Suppressor macrophage (primary cell): ENCODE measurements around the gene PRPS1.
"Not testable (repeated sequence)": the region's sequence is repeated elsewhere in the genome, so short reads cannot be mapped to it uniquely, and the experiment has no call there.

ENCODE experiments used
- DNase-seq, 4 experiments: peaks; one replicate each; pipeline ENCODE4 v3.0.0-alpha.2; 2020 to 2022

The PRPS1 gene

DNA sequence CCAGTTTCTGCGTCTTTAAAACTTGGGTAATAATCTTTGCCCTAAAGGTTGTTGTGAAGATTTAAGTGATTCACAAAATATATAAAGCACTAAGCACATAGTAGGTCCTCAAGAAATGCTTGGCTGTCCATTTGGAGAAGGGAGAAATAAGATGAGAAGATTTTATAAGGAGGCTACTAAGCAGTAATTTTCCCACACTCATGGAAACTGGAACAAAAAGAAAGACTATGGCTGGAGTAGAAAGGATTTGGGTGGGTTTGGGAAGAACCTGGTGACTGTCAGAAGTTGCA is 47.0 kb downstream of the PRPS1 start:
- DNase-seq, result no peak

DNA sequence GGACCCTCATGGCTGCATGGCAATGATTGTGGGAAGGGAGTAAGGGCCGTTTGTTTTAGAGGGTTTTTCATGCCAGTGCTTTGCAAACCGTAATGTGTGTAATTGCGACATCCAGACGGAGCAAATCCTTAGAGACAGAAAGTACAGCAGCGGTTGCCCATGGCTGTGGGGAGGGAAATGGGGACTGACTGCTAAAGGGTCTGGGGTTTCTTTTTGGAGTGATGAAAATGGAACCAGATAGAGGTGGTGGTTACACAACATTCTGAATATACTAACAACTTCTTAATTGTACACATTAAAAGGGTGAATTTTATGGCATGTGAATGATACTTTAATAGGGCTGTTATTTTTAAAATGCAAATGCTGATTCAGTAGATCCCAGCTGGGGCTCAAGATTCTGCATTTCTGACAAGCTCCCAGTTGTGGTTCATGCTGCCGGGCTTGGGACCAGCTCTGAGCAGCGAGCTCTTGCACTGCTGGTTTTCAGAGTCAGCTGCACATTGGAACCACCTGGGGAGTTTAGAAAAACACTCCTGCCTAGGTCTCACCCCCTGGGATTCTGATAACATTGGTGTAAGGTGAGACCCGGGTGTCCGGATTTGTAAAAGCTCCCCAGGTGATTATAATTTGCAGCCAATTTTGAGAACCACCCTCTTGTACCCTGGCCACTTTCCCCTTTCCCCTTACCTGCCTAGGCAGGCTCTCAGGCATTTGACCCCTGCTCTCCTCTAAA is 47.7 kb downstream of the PRPS1 start:
- DNase-seq, result peak; percentile 35 to 57 (median 53)

DNA sequence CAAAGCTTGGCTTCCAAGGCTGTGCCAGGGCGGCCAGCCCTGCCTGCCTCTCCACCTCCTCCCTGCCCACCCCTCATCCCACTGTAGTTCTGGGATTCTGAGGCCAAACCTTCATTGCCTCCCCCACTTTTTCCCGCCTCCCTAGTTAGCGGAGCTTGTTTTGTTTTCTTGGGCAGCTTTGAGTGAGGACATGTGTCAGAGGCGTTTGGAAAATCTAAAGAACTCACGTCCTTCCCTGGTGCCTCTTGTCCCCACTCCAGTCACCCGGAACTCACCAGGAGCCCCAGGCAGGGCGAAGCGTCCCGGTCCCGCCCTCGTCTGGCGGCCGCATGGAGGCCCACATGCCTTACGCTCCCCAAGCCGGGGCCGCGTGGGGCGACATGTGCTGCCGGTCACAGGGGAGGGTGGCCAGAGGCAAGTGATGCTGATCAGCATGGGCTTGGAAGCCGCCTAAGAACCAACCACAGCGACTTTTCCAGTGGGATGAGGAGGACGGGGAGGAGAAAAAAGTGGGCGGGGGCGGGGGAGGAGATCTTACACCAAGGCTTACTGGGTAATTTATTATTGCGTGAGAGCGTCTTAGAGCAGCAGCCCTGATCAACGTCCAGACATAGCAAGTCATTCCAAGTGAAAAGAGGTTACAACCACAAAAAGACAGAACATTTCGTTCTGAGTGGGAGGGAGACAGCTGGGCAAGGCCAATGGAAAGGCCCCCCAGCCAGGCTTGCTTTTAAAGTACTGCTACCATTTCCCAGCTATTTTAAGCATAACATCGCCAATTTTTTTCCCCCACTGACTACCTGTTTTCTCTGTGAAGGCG is 48.5 kb downstream of the PRPS1 start:
- DNase-seq, result peak; percentile 85 to 92 (median 88)

DNA sequence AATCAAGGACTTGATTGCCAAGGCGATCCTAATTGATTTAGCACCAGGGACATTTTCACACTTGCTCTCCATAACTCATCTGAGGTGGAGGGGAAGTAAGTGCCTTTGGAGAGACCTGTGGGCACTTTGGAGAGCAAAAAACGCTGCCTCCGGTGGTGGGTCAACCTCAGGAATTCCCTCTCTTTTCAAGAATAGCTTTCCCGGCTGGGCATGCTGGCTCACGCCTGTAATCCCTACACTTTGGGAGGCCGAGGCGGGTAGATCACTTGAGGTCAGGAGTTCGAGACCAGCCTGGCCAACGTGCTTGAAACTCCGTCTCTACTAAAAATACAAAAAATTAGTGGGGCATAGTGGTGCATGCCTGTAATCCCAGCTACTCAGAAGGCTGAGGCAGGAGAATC is 49.2 kb downstream of the PRPS1 start:
- DNase-seq, result no peak

DNA sequence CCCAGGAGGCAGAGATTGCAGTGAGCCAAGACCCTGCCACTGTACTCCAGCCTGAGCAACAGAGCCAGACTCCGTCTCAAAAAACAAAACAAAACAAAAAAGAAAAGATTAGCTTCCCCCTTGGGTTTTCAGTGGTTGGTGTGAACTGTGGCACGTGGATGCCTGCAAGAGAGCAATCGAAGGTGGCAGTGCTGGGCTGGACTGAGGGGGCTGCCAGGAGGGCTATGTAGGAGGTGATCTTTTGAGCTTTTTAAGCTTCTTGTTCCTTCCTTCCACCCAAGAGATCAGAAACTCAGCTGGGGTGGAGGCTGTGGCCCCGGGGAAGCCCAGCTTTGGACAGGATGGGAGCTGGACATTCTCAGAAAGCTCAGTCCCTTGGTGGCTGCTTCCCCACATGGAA is 49.6 kb downstream of the PRPS1 start:
- no peak for DNase-seq

DNA sequence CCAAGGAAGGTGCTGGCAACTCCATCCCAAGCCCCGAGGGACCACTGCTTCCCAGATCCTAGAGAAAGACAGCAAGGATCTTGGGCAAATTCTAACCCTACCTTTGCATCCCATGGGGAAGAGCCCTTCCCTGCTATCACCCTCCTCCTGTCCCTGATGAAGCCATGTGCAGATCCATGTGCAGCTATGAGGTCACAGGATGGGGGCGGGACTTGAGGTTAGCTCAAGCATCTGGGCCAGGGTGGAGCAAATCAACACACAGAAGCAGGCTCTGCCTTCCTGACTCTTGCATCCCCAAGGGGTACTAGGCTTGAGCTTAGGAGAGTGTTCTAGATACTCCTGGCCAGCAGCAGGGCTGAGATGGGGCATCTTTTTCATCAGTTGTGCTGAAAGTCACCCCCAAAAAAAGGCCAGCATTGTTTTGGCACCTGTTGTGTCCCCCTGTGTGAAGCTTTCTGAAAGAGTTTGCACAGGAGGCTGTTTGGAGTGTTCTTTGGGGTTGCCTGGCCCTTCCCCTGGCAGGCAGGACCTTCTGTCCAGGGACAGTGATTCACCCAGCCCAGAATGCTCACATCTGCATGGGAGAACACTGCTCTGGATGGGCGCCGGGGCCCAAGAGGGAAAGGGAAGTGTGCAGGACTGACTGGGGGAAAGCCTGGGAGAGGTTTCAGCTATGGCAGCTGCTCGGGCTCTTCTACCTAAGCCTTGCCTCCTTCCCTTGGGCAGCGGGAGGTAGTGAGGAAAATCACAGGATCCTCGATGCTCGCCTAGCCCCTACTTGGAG is 50.8 kb downstream of the PRPS1 start:
- DNase-seq, result peak; percentile 48 to 60 (median 53)

DNA sequence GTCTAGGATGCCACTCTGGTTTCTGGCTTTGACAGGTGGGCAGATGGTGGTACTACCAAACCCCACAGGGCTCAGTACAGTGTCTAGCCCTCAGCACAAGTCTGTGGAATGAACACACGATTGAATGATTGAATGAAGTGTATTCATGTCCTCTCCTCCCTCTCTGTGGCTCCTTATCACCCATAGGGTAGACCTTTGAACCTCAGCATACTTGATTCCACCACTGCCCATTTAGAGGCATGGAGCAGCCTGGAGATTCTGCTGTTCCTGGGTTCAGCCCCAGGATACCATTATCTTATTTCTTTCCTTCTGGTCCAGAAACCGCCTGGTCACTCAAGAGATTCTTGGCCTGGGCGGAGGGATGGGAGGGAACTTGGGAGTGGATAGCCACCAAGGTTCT is 53.9 kb downstream of the PRPS1 start:
- DNase-seq, result no peak

DNA sequence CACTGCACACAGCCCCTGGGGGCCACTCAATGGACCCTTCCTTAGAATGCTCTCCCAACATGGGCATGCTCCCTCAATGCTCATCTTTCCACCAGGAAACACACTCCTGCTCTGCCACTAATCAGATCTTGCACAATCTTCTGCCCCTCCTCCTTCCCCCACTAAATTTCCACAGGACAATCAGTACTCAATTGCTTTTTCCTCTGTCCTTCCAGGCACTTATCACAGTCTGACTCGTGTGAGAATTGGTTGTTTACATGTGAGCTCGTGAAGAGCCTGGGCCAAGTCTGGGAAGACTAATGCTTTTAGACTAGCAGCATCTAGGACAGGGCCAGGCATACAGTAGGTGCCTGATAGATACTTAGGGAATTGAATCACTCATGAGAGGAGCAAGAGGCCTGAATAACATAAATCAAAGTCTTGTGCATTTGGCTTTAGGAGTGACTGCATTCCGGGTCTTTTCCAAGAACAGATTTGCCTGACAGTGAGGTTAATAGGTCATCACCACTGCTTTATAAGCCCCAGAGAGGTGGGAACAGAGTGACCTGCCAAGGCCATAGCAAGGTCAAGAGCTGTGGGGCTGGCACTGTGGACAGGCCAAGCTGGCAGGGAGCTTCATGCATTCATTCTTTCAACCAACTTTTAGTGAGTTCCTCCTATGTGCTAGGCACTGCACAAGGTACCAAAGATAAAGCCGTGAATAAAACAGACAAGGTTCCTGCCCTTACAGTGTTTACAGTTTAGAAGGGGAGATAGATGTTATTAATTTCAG is 55.0 kb downstream of the PRPS1 start:
- DNase-seq, result no peak

DNA sequence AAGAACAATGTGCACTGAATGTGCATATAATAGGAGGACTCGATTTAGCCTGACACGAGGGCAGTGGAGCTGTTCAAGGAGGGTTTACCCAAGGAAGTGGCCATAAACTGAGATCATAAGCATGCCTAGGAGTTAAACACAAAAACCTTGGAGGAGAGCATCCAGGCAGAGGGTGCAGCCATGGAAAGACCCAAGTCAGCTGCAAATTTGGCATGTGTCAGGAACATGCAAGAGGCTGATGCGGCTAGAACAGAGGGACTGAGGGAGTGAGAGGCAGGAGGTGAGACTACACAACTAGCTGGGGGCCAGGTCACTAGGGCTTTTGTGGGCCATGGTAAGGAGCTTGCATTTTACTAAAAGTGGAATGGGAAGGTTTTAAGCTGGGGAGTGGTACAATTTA is 55.6 kb downstream of the PRPS1 start:
- DNase-seq, result no peak

DNA sequence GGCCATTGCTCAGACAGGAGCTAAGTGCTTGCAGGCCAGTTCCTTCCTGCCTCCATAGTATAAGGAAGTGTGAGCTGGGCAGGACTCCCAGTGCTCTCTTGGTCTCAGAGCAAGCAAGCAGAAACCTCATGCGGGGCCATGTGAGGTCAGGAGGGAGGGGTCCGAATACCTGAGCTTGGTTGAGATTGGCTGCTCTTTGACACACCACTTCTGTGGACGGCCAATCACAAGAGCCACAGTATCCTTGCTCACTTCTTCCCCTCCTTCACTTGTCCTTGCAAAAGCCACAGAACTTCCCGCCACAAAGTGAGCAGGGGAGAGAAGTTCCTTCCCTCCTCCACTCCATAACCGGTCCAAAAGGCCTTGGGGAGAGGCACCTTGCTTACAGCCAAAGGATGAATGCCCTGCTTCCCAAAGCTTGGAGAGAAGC is 56.7 kb downstream of the PRPS1 start:
- peak; percentile 58 to 79 (median 74) for DNase-seq

DNA sequence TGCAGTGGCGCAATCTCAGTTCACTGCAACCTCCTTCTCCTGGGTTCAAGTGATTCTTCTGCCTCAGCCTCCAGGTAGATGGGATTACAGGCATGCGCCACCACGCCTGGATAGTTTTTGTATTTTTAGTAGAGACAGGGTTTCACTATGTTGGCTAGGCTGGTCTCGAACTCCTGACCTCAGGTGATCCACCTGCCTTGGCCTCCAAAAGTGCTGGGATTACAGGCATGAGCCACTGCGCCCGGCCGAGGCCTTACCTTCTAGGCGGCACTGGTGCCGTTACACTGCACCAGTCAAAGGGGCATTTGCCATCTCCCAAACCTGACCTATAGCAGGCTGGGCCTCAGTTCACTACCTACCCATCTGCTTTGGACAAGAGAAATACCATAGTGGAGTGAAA is 57.3 kb downstream of the PRPS1 start:
- DNase-seq, result not testable (repeated sequence)

DNA sequence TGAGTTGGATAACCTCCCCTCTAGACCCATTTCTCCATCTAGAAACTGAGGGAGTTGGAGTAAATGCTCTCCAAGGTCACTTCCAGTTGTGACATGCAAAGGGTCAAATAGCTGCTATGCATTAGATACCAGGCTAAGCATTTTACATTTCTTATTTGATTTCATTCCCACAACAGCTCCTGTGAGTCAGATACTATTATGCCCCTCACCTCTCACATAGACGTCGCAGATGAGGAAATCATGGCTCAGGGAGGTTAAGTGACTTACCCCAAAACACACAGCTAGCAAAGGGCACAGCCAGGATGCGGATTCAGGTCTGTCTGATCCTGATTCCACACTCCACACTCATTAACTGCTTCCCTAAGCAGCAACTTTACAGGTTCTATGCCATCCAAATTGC is 57.7 kb downstream of the PRPS1 start:
- DNase-seq, result no peak

DNA sequence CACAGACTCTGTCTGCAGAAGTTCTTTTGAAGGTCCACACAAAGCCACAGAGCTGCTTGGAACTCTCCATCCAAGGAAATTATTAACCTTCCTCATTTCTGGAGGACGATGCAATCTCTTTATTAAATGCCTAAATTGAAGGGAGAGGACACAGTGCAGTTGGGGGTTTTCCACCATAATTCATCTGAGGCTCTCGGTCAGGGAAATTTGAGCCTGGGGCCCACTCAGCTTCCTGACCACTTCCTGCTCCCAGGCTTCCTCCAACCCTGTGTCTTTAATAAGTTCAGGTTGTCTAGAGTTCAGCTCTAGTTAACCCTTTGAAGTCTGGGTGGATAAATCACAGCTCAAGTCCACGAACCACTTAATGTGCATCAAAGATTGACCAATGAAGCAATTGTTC is 58.5 kb downstream of the PRPS1 start:
- DNase-seq, result peak in 2 of 4 experiments; percentile 25 to 35

DNA sequence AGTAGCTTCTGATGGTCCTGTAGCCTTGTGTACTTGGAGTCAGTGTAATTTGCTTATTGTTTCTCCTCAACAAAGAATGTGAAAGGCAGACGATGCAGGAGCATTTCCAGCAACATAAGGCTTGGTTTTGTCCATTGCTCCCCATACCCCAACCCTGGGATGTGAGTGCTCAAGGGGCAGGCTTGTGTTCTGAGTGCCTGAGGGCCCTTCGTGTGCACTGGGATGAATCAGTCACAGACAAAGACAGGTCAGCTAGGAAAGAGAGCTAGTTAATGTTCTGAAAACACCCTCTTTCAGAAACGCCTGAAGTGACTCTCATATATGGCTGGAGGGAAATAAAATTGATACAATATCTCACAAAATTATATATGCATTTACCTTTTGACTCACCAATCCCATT is 59.1 kb downstream of the PRPS1 start:
- DNase-seq, result no peak

DNA sequence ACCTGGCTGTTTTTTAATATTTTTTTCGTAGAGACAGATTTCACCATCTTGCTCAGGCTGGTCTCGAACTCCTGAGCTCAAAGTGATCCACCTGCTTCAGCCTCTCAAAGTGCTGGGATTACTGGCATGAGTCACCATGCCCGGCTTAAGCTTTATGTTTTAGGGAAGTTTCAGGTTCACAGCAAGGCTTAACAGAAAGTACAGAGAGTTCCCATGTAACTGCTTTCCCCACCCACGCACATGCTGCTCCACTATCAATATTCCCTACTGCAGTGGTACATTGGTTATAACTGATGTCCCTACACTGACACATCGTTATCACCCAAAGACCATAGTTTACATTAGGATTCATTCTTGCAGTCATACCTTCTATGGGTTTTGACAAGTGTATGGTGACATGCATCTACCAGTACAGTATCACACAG is 62.7 kb downstream of the PRPS1 start:
- peak in 3 of 4 experiments; percentile 50 to 61 (median 54) for DNase-seq

DNA sequence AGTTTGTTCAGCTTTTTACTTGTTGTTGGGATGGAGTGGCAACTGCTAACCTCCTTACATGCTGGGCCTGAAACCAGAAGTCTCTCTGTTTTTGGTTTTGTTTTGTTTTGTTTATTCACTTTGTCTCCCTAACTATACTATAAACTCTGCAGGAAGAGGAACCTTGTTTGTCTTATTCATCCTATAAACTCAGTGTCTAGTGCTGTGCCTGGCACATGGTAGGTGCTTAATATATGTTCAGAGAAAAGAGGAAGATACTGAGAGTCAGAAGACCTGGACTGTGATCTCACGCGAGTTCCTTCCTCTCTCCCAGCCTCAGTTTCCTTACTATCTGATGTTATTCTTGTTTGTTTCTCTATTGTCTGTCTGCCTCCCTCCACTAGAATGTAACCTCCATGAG is 71.3 kb downstream of the PRPS1 start:
- peak; percentile 42 to 73 (median 49) for DNase-seq

DNA sequence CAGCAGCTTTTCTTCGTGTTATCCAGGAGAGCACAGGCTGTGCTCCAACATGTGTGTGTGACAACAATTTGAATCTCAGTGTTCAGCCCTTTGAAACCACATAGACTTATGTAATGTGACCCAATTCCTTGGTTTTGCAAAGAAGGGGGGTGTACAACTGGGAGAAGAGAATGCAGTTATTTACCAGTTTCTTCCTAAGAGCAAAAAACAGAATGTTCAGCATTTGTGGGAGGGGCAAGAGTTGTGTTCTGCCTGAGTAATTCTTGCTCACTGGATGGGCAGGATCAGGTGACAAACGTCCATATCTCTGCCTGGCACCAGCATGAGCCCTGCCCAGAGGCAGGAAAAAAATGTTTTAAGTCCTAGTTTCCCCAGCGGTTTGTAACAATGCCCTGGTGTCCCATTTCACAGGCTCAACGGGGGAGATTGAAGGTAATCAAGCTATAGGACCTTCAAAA is 72.0 kb downstream of the PRPS1 start:
- peak in 1 of 4 experiments; percentile 24 for DNase-seq
